GM18505 (cell line): ENCODE measurements around the gene NTF4.
"Not testable (repeated sequence)": the region's sequence is repeated elsewhere in the genome, so short reads cannot be mapped to it uniquely, and the experiment has no call there.

Experiments used
- ATAC-seq: cut with Tn5 transposase; IDR thresholded peaks from one replicate; pipeline ENCODE4 v1.9.1; 2021; ENCODE audit not compliant: unreplicated experiment
- POLR2A ChIP-seq: IDR thresholded peaks from 4 replicates; pipeline ENCODE4 v1.6.1; 2011; ENCODE audit warnings: borderline replicate concordance; ENCODE audit not compliant: insufficient read depth, insufficient read length; ENCODE audit errors: extremely low read depth

Gene NTF4

GRCh38 chr19:49025599-49025998, 39.0 kb downstream of the NTF4 start:
- ATAC-seq, result not testable (repeated sequence)

DNA sequence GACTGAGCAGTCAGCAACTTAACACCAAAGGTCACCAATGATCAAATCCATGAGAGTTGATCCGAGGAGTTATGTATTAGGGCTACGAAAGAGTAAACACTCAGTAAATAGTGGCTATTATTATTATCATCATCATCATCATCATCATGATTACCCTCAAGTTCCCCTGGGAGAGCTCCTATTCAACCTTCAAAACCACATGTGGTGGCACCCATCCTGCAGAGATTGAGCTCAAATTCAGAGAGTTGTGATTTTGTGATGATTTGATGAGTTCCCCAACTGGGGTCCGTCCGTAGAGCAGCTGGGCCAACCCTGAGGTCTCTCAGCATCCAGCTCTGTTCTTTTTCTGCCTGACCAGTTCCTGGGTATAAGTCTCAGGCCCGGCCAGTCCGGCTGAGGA, 39.5 kb downstream of the NTF4 start:
- ATAC-seq, result not testable (repeated sequence)

GRCh38 chr19:49024233-49024632, 40.4 kb downstream of the NTF4 start, which contains the start of gene CGB3:
CGB3 (minus strand) TSS chr19:49024333; CDS start chr19:49023971, 362 bp downstream.
- ATAC-seq, result not testable (repeated sequence)

DNA sequence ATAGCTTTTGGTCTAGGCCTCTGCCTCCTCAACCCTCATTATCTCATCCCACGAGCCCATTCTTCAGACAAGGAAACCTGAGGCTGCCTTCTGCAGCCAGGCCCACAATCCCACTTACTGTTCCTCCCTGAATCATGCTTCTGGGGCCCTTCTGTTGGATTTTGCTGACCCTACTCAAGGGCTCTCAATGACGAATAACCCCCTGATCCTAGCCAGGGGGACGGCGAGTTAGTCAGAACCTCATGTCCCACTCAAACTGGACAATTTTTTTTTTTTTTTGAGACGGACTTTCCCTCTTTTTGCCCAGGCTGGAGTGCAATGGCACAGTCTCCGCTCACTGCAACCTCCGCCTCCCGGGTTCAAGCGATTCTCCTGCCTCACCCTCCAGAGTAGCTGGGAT, 42.5 kb downstream of the NTF4 start:
- no peak for ATAC-seq
- TF ChIP-seq POLR2A, result no peak

- no peak for ATAC-seq
- TF ChIP-seq POLR2A, result no peak
These were observed 43.4 kb downstream of the NTF4 start for GRCh38 chr19:49020931-49021895.

DNA sequence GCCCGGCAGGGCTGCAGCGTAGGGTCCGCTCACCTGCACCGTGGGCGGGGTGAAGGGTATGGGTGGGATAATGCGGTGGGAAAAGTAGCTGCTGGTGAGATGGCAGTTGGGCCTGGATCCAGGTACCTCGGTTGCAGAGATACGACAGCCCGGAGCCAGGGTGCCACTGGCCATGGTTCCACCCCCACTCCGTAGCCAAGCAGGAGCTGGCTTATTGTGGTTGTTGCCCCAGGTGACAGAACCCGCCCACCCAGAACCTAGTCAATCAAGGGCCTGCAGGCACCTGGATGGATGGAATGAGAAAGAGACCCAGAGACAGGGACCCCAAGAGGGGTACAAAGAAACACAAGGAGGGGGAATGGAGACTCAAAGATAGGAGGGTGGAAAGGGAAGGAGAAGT, 44.3 kb downstream of the NTF4 start:
- TF ChIP-seq POLR2A, result no peak
- no peak for ATAC-seq

DNA sequence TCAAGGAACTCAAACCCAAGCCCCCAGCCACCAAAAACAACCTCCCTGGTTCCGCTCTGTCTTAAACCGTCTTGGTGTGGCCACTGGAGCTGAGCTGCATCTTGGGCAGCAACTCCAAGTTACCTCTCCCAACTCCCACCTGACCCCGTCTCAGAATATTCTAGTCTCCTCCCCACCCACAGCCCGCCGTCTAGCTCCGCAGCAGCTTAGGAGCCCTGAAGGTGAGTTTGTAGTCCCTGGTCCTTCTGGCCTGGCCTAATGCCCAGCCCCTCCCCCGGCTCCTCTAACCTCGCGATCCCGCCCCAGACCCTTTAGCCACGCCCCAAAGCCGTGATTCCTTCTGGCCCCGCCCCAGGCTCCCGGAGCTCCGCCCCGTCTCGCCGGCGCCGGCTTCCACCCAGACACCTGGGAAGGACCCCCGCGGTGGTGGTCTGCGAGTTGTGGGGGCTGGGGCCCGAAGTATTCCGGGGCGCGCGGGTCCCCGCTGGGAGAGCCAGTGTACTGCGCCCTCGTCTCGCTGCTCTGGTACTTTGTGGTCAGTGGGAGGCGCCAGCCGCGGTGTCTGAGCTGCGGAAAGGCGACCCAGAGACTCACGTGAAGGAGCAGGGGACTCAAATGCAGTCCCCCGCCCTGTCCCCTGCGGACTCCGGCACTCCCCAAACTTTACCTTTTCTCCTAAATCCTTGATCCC, 45.2 kb downstream of the NTF4 start:
- TF ChIP-seq POLR2A, result no peak
- no peak for ATAC-seq

DNA sequence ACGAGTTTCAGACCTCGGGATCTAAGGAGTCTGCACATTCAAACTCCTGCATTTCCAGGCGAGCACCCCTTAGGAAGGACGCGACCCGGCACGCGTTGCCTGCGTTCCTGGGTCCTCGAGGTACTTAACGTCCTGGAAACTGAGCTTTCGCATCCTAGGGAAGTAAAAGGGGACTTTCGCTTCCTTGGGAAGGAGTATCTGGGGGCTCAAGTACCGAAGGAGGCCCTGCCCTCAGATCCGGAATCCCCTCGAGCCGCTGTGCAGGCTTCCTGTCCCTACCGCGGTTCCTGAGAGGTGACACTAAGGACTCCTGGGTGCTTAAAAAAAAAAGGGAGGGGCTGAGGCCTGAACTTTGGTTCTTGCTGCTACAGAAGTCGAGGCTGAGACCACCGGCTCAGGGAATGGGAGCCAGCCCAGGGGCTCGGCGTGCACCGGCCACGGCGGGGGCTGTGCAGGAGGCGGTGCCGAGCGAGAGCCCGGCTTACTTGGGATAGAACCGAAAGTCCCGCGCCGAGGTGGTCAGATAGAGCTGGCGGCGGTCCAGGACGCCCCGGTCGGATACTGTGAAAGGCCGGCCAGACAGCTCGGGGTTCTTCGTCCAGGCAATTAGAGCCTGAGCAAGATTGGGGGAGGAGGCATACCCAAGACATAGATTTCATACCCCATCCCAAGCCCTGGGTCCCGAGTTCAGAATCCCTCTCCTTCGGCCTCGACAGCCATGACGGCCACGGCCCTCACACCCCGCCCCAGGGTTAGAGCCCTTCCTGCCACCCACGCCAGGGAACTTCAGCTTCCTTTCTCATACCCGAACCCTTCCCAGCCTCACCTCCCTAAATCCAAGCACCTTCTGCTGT, 46.0 kb downstream of the NTF4 start:
- ATAC-seq, result not testable (repeated sequence)

GRCh38 chr19:49017666-49018351, 46.8 kb downstream of the NTF4 start:
- TF ChIP-seq POLR2A, result no peak
- no peak for ATAC-seq

DNA sequence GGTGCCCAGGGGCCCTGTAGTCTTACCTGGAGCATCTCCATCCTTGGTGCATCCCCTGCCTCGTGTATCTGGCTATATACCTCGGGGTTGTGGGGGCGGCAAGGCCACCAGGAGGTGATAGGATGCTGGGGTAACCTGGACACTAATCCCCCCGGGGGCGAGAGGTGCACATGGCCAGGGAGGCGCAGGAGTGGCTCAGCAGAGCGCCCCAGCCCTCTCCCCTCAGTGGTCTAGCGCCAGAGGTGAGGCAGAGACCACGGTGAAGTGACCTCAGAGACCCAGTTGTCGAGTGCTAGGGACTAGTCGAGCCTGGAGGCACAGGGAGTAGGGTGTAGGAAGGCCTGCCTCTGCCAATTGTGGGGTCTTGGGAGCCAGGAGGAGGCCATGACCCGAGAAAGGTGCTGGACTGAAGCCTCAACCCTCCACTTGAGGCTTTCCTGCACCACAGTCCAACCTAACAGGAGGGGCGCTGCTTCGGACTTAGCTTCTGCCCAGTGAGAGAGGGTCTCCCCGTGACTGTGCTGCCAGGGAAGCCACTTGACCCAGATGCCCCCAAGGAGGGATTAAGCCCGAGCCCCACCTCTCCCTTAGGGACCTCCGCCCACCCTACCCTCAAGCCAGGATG, 47.5 kb downstream of the NTF4 start, which contains the start of gene LHB:
Gene LHB (minus strand): TSS at position 51 of the 625 bp plus-strand sequence. CDS start 10 bp downstream, at position 41.
- no peak for ATAC-seq
- TF ChIP-seq POLR2A, result no peak

- no peak for ATAC-seq
- TF ChIP-seq POLR2A, result no peak
These were observed 48.4 kb downstream of the NTF4 start for GRCh38 chr19:49016067-49016839.

DNA sequence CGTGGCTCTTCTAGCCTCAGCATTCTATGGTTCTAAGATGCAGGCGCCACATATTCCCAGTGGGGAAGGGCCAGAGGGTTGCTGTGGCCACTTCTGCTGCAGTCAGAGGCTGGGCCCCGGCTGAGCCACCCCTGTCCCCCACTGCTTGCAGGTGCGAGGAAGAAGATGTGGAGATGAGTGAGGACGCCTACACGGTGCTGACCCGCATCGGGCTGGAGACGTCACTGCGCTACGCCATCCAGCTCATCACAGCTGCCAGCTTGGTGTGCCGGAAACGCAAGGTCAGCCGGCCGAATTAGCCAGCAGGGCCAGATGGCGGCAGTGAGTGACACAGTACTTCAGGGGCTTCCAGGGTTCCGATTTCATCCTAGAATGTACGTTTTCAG, 49.8 kb downstream of the NTF4 start:
- no peak for ATAC-seq
- TF ChIP-seq POLR2A, result no peak
